H9 (cell line): ENCODE data around the gene CFAP46. TPM values are rescaled to one million over a fixed set of nuclear protein-coding genes. Genes with fewer than 3 reads are reported as not detected.
"Not testable (repeated sequence)": the region's sequence is repeated elsewhere in the genome, so short reads cannot be mapped to it uniquely, and the experiment has no call there.

Source experiments
- DNase-seq: peaks from one replicate; pipeline ENCODE4 v3.0.0-alpha.2; 2017
- H2AFZ ChIP-seq: one replicate; pipeline ENCODE4 v1.6.1; 2013; ENCODE audit warnings: mild to moderate bottlenecking, low read length, control low read depth, moderate library complexity
- H2AK5ac ChIP-seq: 2 replicates; pipeline ENCODE4 v1.6.1; 2013; ENCODE audit warnings: low read length, control low read depth, mixed read lengths; ENCODE audit not compliant: insufficient read length
- H2BK120ac ChIP-seq: one replicate; pipeline ENCODE4 v1.6.1; 2013; ENCODE audit warnings: low read depth, mild to moderate bottlenecking, low read length, control low read depth, inconsistent platforms; ENCODE audit not compliant: poor library complexity, severe bottlenecking
- H2BK12ac ChIP-seq: 2 replicates; pipeline ENCODE4 v1.6.1; 2013; ENCODE audit warnings: low read length, control low read depth, mixed read lengths, low read depth; ENCODE audit not compliant: insufficient read length
- H2BK15ac ChIP-seq: 2 replicates; pipeline ENCODE4 v1.6.1; 2013; ENCODE audit warnings: low read depth, low read length, control low read depth
- H2BK20ac ChIP-seq: one replicate; pipeline ENCODE4 v1.6.1; 2013; ENCODE audit warnings: low read depth, mild to moderate bottlenecking, low read length, control low read depth, inconsistent platforms; ENCODE audit not compliant: poor library complexity, severe bottlenecking
- H2BK5ac ChIP-seq: 2 replicates; pipeline ENCODE4 v1.6.1; 2013; ENCODE audit warnings: low read length, control low read depth, mixed read lengths; ENCODE audit not compliant: insufficient read length
- H3K14ac ChIP-seq: 2 replicates; pipeline ENCODE4 v1.6.1; 2013; ENCODE audit warnings: low read length, control low read depth; ENCODE audit not compliant: insufficient read depth
- H3K18ac ChIP-seq: 2 replicates; pipeline ENCODE4 v1.6.1; 2013; ENCODE audit warnings: low read depth, mild to moderate bottlenecking, mixed read lengths, low read length, control low read depth; ENCODE audit not compliant: insufficient read length
- H3K23ac ChIP-seq: 2 replicates; pipeline ENCODE4 v1.6.1; 2013; ENCODE audit warnings: low read length, control low read depth, mixed read lengths, low read depth; ENCODE audit not compliant: insufficient read length
- H3K23me2 ChIP-seq: 2 replicates; pipeline ENCODE4 v1.6.1; 2013; ENCODE audit warnings: low read depth, mild to moderate bottlenecking, mixed read lengths, low read length, control low read depth; ENCODE audit not compliant: insufficient read length, poor library complexity, severe bottlenecking
- H3K27ac ChIP-seq: 2 replicates; pipeline ENCODE4 v1.5.1; 2013; ENCODE audit warnings: low read length, control low read depth, mixed read lengths, low read depth; ENCODE audit not compliant: insufficient read length
- H3K27me3 ChIP-seq: 2 replicates; pipeline ENCODE4 v1.6.1; 2013; ENCODE audit warnings: low read length, control low read depth, inconsistent platforms; ENCODE audit not compliant: insufficient read depth
- H3K4ac ChIP-seq: 2 replicates; pipeline ENCODE4 v1.6.1; 2013; ENCODE audit warnings: low read depth, mild to moderate bottlenecking, control low read depth, inconsistent platforms, low read length, moderate library complexity
- H3K4me1 ChIP-seq: 2 replicates; pipeline ENCODE4 v1.6.1; 2013; ENCODE audit warnings: low read length, control low read depth, inconsistent platforms; ENCODE audit not compliant: insufficient read depth
- H3K4me2 ChIP-seq: 2 replicates; pipeline ENCODE4 v1.6.1; 2013; ENCODE audit warnings: low read length, control low read depth, mixed read lengths; ENCODE audit not compliant: insufficient read length, insufficient read depth
- H3K56ac ChIP-seq: 2 replicates; pipeline ENCODE4 v1.6.1; 2013; ENCODE audit warnings: low read depth, mild to moderate bottlenecking, mixed read lengths, low read length, control low read depth; ENCODE audit not compliant: insufficient read length
- H3K79me1 ChIP-seq: 2 replicates; pipeline ENCODE4 v1.6.1; 2013; ENCODE audit warnings: low read depth, mild to moderate bottlenecking, moderate library complexity, low read length, control low read depth, inconsistent platforms; ENCODE audit not compliant: insufficient read depth, poor library complexity, severe bottlenecking
- H3K79me2 ChIP-seq: 2 replicates; pipeline ENCODE4 v1.6.1; 2013; ENCODE audit warnings: low read length, control low read depth, inconsistent platforms; ENCODE audit not compliant: insufficient read depth
- H3K9ac ChIP-seq: 2 replicates; pipeline ENCODE4 v1.6.1; 2013; ENCODE audit warnings: low read length, control low read depth, mixed read lengths; ENCODE audit not compliant: insufficient read length; ENCODE audit errors: extremely low read depth
- H3K9me3 ChIP-seq: one replicate; pipeline ENCODE4 v1.6.1; 2013; ENCODE audit warnings: low read depth, low read length, inconsistent platforms; ENCODE audit not compliant: control insufficient read depth
- H3T11ph ChIP-seq: one replicate; pipeline ENCODE4 v1.6.1; 2013; ENCODE audit warnings: mild to moderate bottlenecking, low read length, control low read depth, inconsistent platforms
- H4K20me1 ChIP-seq: one replicate; pipeline ENCODE4 v1.6.1; 2013; ENCODE audit not compliant: control insufficient read depth, insufficient read length, insufficient read depth
- H4K5ac ChIP-seq: 2 replicates; pipeline ENCODE4 v1.6.1; 2013; ENCODE audit warnings: low read depth, mild to moderate bottlenecking, mixed read lengths, low read length, control low read depth; ENCODE audit not compliant: insufficient read length
- H4K8ac ChIP-seq: replicated peaks from 2 replicates; pipeline ENCODE4 v1.6.1; 2013; ENCODE audit warnings: low read length, control low read depth, mixed read lengths, low read depth; ENCODE audit not compliant: insufficient read length
- H4K91ac ChIP-seq: 2 replicates; pipeline ENCODE4 v1.6.1; 2013; ENCODE audit warnings: low read depth, mild to moderate bottlenecking, moderate library complexity, mixed read lengths, low read length, control low read depth; ENCODE audit not compliant: insufficient read length
- H3K27ac Mint-ChIP-seq, 3 experiments: 2 replicates in 2 of 3; 3 replicates in 1 of 3; pipeline ENCODE4 v1.8.0; 2020 to 2021; ENCODE audit warnings: mixed read lengths in 3 of 3, mild to moderate bottlenecking in 1 of 3, moderate library complexity in 1 of 3
- H3K27me3 Mint-ChIP-seq: 2 replicates; pipeline ENCODE4 v1.8.0; 2021; ENCODE audit warnings: low read depth, mild to moderate bottlenecking, moderate library complexity, mixed read lengths
- H3K36me3 Mint-ChIP-seq, 3 experiments: 2 replicates in 2 of 3; 3 replicates in 1 of 3; pipeline ENCODE4 v1.8.0; 2020 to 2021; ENCODE audit warnings: low read depth in 3 of 3, mixed read lengths in 3 of 3; ENCODE audit not compliant: insufficient read depth in 1 of 3
- H3K4me1 Mint-ChIP-seq, 2 experiments: 2 replicates each; pipeline ENCODE4 v1.8.0; 2020; ENCODE audit warnings: mixed read lengths in 2 of 2
- H3K4me3 Mint-ChIP-seq, 2 experiments: 2 replicates in 1 of 2; 3 replicates in 1 of 2; pipeline ENCODE4 v1.8.0; 2020 to 2021; ENCODE audit warnings: mild to moderate bottlenecking in 2 of 2, mixed read lengths in 2 of 2, moderate library complexity in 1 of 2
- H3K9me3 Mint-ChIP-seq, 2 experiments: 2 replicates in 1 of 2; 3 replicates in 1 of 2; pipeline ENCODE4 v1.8.0; 2020; ENCODE audit warnings: mild to moderate bottlenecking in 2 of 2, mixed read lengths in 2 of 2, moderate library complexity in 1 of 2
- CTCF ChIP-seq: fragments of 200-600 bp; sonication (generic); conservative IDR thresholded peaks from 3 replicates; pipeline ENCODE4 v1.8.0; 2021; ENCODE audit warnings: antibody characterized with exemption, mild to moderate bottlenecking
- WGBS: extraction: QIAGEN DNeasy Blood & Tissue Kit; methylation state at CpG from one replicate; pipeline ENCODE4 v1.1.7; 2013; ENCODE audit warnings: missing lambda C conversion rate, low lambda C conversion rate, mixed read lengths; ENCODE audit not compliant: insufficient read length; ENCODE audit errors: extremely low coverage; 5-methylcytosine and 5-hydroxymethylcytosine counted together
- total RNA-seq: library from RNA; stranded (reverse); gene quantifications from 2 replicates; pipeline ENCODE4 v1.2.1, GENCODE V29; 2021

CFAP46 gene
- total RNA-seq, 1 experiment from 2014 or later, result 3.1 TPM

GRCh38 chr10:132957131-132957530 lies 14.8 kb upstream of the CFAP46 start:
- no CpG with 5 or more reads among the region's 10 CpGs for WGBS
- no peak overlapping the region for H4K91ac ChIP-seq

GRCh38 chr10:132956259-132956658 lies 13.9 kb upstream of the CFAP46 start:
- not testable (repeated sequence) for H3K27ac Mint-ChIP-seq, H3K9me3 Mint-ChIP-seq, H4K20me1 ChIP-seq, H3T11ph ChIP-seq, H3K79me2 ChIP-seq, H3K56ac ChIP-seq, H3K27ac ChIP-seq, H4K5ac ChIP-seq, H3K36me3 Mint-ChIP-seq, H3K27me3 ChIP-seq, H3K4me1 Mint-ChIP-seq, H3K4me2 ChIP-seq, H2BK12ac ChIP-seq, H3K9ac ChIP-seq, H3K4ac ChIP-seq, H2BK15ac ChIP-seq, H2AFZ ChIP-seq, H2BK120ac ChIP-seq, H2BK20ac ChIP-seq, H3K14ac ChIP-seq, H3K79me1 ChIP-seq, H3K18ac ChIP-seq, H3K23me2 ChIP-seq, H2BK5ac ChIP-seq, H3K4me3 Mint-ChIP-seq, H3K9me3 ChIP-seq, H3K23ac ChIP-seq, H2AK5ac ChIP-seq, H3K27me3 Mint-ChIP-seq, H3K4me1 ChIP-seq, H4K91ac ChIP-seq, H4K8ac ChIP-seq
- no CpG with 5 or more reads among the region's 4 CpGs for WGBS
- peak; percentile 9 for DNase-seq

More at GRCh38 chr10:132957131-132957530, 14.8 kb upstream of the CFAP46 start:
- Histone ChIP-seq H3K23ac (no peak overlapping the region), H3K79me2 (no peaks in the 10 kb centered on the region), H3K14ac (no peak overlapping the region), H2AK5ac (no peak overlapping the region), H2BK5ac (no peak overlapping the region), H4K20me1 (no peaks in the 10 kb centered on the region), H3K4me1 (no peaks in the 10 kb centered on the region; the same call in 1 of the 2 replicates), H3K27ac (no peak overlapping the region), H3K79me1 (no peaks in the 10 kb centered on the region), H3K9ac (no peak overlapping the region), H4K5ac (no peak overlapping the region), H2BK120ac (no peak overlapping the region), H3K4ac (no peak overlapping the region), H2BK12ac (no peak overlapping the region), H4K8ac (no peak overlapping the region), H3K27me3 (no peaks in the 10 kb centered on the region), H3K18ac (no peak overlapping the region), H3K9me3 (no peaks in the 10 kb centered on the region), H2BK20ac (no peak overlapping the region), H2AFZ (no peak overlapping the region), H3K4me2 (no peak overlapping the region), H3T11ph (no peak overlapping the region), H3K23me2 (peaks cover 3% of the 10 kb centered on the region), H3K56ac (no peak overlapping the region), H2BK15ac (no peak overlapping the region)
- peaks cover 4 to 8% of the 10 kb centered on the region in 2 experiments for H3K4me1 Mint-ChIP-seq
- no peak overlapping the region for H3K4me3 Mint-ChIP-seq
- no peaks in the 10 kb centered on the region for H3K9me3 Mint-ChIP-seq
- no peak overlapping the region for H3K27ac Mint-ChIP-seq
- no peak for DNase-seq
- H3K27me3 Mint-ChIP-seq, result peaks cover 3% of the 10 kb centered on the region
- no peak for TF ChIP-seq CTCF
- H3K36me3 Mint-ChIP-seq, result no peaks in the 10 kb centered on the region
